Measurements from ENCODE around the gene CELF1. TPM values are rescaled to one million over a fixed set of nuclear protein-coding genes. Genes with fewer than 3 reads are reported as not detected.

CELF1 gene
- total and polyA plus RNA-seq, 12 donors, result 24.4 to 97.0 (median 85.5) TPM

- DNase-seq (no peak), ATAC-seq (no peak)
- peaks cover 11 to 72% (median 56%) of the 10 kb centered on the region in 9 donors for H3K4me1 ChIP-seq
- WGBS, 2 donors, result 70 to 74% methylated on average over 4 of the region's 4 CpGs
- no peaks in the 10 kb centered on the region for H3K9me3 ChIP-seq
- TF ChIP-seq, protein P1, sequence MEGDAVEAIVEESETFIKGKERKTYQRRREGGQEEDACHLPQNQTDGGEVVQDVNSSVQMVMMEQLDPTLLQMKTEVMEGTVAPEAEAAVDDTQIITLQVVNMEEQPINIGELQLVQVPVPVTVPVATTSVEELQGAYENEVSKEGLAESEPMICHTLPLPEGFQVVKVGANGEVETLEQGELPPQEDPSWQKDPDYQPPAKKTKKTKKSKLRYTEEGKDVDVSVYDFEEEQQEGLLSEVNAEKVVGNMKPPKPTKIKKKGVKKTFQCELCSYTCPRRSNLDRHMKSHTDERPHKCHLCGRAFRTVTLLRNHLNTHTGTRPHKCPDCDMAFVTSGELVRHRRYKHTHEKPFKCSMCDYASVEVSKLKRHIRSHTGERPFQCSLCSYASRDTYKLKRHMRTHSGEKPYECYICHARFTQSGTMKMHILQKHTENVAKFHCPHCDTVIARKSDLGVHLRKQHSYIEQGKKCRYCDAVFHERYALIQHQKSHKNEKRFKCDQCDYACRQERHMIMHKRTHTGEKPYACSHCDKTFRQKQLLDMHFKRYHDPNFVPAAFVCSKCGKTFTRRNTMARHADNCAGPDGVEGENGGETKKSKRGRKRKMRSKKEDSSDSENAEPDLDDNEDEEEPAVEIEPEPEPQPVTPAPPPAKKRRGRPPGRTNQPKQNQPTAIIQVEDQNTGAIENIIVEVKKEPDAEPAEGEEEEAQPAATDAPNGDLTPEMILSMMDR (IDR thresholded peaks at IDR 0.05), result no peak
- H3K27me3 ChIP-seq, result no peaks in the 10 kb centered on the region
- intact Hi-C loops (cut with DNase I), result loop anchor here in 3 of 10 donors (10.0 kb wide), 2 partner anchors 60 to 120 kb away; partner anchors contain the start of gene CELF1 (in 2 of the 3)
- H3K4me3 ChIP-seq, result no peak overlapping the region
- H3K36me3 ChIP-seq, result peaks cover 0 to 62% (median 5%) of the 10 kb centered on the region in 9 donors
- no peak overlapping the region for H3K27ac ChIP-seq
Observed at GRCh38 chr11:47495011-47495855, 57.7 kb downstream of the CELF1 start.

DNA sequence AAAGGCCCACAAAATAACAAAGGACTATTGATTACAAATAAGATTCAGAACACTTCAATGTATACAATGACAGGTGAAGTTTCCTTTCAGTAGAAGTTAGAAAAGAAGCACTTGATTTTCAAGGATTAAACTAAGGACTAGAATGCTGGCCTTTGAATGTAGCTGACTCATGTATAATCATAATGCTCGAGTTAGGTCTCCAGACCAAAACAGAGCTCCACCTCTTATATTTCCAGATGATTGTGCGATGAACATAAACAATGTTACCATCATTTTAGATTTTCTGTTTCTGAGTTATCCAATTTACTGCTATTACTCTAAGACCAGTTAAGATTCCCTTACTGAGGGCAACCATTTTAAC is 63.6 kb downstream of the CELF1 start:
- intact Hi-C loops (cut with DNase I), result loop anchor here in 2 of 10 donors (5.0 to 10.0 kb wide), 2 partner anchors 45 to 48 kb away; no protein-coding TSS in a partner anchor
- Histone ChIP-seq H3K27ac (peak overlapping the region in 1 of 10 donors; percentile 45), H3K36me3 (peaks cover 0 to 71% (median 31%) of the 10 kb centered on the region in 9 donors), H3K4me3 (no peak overlapping the region), H3K4me1 (peaks cover 0 to 34% (median 18%) of the 10 kb centered on the region in 9 donors), H3K9me3 (no peaks in the 10 kb centered on the region), H3K27me3 (no peaks in the 10 kb centered on the region)
- TF ChIP-seq, protein P1 (IDR thresholded peaks at IDR 0.05), result no peak
- DNase-seq, result no peak
- ATAC-seq, result no peak
- WGBS, 2 donors, result 86 to 89% methylated on average over 2 of the region's 2 CpGs

DNA sequence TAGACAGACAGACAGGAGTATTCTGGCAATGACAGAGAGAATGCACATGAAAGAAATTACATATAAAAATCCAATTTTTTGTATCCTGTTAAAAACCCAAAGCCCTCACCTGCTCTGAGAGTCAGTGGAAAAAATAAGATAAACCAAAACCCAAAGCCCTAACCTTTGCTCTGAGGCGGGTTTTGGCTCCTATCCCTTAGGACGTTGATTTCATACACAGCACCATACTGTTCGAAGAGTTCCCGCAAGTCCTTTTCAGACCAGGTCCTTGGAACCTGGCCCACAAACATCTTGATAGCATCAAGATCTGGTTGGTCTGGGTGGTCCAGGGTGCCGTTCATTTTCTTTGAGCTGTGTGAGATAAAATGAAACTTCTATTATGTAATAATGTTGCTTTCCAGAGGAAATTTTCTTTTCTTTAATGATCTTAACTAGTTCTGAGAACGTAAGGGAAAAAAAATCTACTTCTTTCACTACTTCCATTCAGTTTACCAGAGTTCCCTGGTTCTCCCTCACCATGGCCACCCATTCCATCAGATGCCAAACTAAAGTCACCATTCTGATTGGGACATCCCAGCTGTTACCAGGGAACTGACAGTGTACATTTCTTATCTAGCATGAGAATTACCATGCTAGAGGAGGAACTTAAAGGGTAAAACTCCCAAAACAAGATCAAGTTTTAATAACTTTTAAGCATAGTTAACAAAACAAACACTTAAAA is 64.1 kb downstream of the CELF1 start:
- no peak overlapping the region for H3K4me3 ChIP-seq
- TF ChIP-seq, protein P1 (IDR thresholded peaks at IDR 0.05), result no peak
- WGBS, 2 donors, result 57 to 65% methylated on average over 6 of the region's 6 CpGs
- H3K27me3 ChIP-seq, result no peaks in the 10 kb centered on the region
- peak overlapping the region in 1 of 10 donors; percentile 45 for H3K27ac ChIP-seq
- DNase-seq, result no peak
- ATAC-seq, result peak in 1 of 8 donors; percentile 32
- no peaks in the 10 kb centered on the region for H3K9me3 ChIP-seq
- H3K36me3 ChIP-seq, result peaks cover 0 to 71% (median 35%) of the 10 kb centered on the region in 9 donors
- peaks cover 0 to 33% (median 17%) of the 10 kb centered on the region in 9 donors for H3K4me1 ChIP-seq
- intact Hi-C loops (cut with DNase I), result loop anchor here in 2 of 10 donors (5.0 to 10.0 kb wide), 2 partner anchors 46 to 48 kb away; no protein-coding TSS in a partner anchor

- H3K4me1 ChIP-seq, result peaks cover 0 to 33% (median 20%) of the 10 kb centered on the region in 9 donors
- ATAC-seq (peak in 1 of 8 donors; percentile 21), DNase-seq (no peak)
- TF ChIP-seq, protein P1 (IDR thresholded peaks at IDR 0.05), result no peak
- intact Hi-C loops (cut with DNase I), result loop anchor here in 2 of 10 donors (5.0 to 10.0 kb wide), 2 partner anchors 47 to 49 kb away; no protein-coding TSS in a partner anchor
- H3K27me3 ChIP-seq, result no peaks in the 10 kb centered on the region
- no peak overlapping the region for H3K4me3 ChIP-seq
- H3K27ac ChIP-seq, result peak overlapping the region in 1 of 10 donors; percentile 45
- H3K9me3 ChIP-seq, result no peaks in the 10 kb centered on the region
- H3K36me3 ChIP-seq, result peaks cover 0 to 72% (median 39%) of the 10 kb centered on the region in 9 donors
- WGBS, 2 donors, result 75 to 79% methylated on average over 3 of the region's 3 CpGs
Observed at GRCh38 chr11:47488111-47488510, 64.8 kb downstream of the CELF1 start.
